HCT116 (cell line): ENCODE data around the gene SHC2.
A peak's percentile ranks its signal among the peaks of the same experiment; 100 is the strongest.

Experiments used
- EZH2 ChIP-seq: fragments of 200-600 bp; sonication (generic); IDR thresholded peaks from 2 replicates; pipeline ENCODE4 v1.6.1; 2017; ENCODE audit warnings: antibody characterized with exemption, mixed run types
- EZH2phosphoT487 ChIP-seq: fragments of 200-600 bp; IDR thresholded peaks from 2 replicates; pipeline ENCODE4 v1.6.1; 2018; ENCODE audit warnings: antibody characterized with exemption, borderline replicate concordance
- JUND ChIP-seq: IDR thresholded peaks from 2 replicates; pipeline ENCODE4 v1.6.1; 2012
- POLR2A ChIP-seq: IDR thresholded peaks from 2 replicates; pipeline ENCODE4 v1.7.0; 2011; ENCODE audit warnings: borderline replicate concordance; ENCODE audit not compliant: insufficient read depth, insufficient read length; ENCODE audit errors: extremely low read depth
- POLR2AphosphoS5 ChIP-seq: IDR thresholded peaks from 2 replicates; pipeline ENCODE4 v1.6.1; 2011; ENCODE audit warnings: mild to moderate bottlenecking, low read depth, low read length, moderate library complexity
- RAD21 ChIP-seq: IDR thresholded peaks from 2 replicates; pipeline ENCODE4 v1.6.1; 2012; ENCODE audit warnings: low read depth, mild to moderate bottlenecking
- SIN3A ChIP-seq: IDR thresholded peaks from 2 replicates; pipeline ENCODE4 v1.6.1; 2012; ENCODE audit warnings: low read depth
- SRF ChIP-seq: IDR thresholded peaks from 2 replicates; pipeline ENCODE4 v1.6.1; 2012; ENCODE audit warnings: low read depth
- YY1 ChIP-seq: IDR thresholded peaks from 2 replicates; pipeline ENCODE4 v1.6.1; 2011; ENCODE audit warnings: low read length, low read depth, moderate library complexity, mild to moderate bottlenecking; ENCODE audit not compliant: insufficient replicate concordance; ENCODE audit errors: extremely low read depth
- ZNF274 ChIP-seq: fragments of 200-500 bp; sonication (Bioruptor generic); IDR thresholded peaks from 2 replicates; pipeline ENCODE4 v1.6.1; 2014; ENCODE audit warnings: mild to moderate bottlenecking, low read depth, low read length, inconsistent platforms
- TF ChIP-seq, protein P1 (sequence below), 3 experiments: fragments of 200-600 bp in 1 of 3; sonication (generic) in 1 of 3; IDR thresholded peaks in 2 of 3; conservative IDR thresholded peaks in 1 of 3; 2 replicates each; pipeline ENCODE4 v1.5.1; 2012 to 2017; ENCODE audit warnings: low read depth in 2 of 3, low read length in 2 of 3, antibody characterized with exemption in 1 of 3, borderline replicate concordance in 1 of 3, control low read depth in 1 of 3, mild to moderate bottlenecking in 1 of 3, mixed read lengths in 1 of 3, mixed run types in 1 of 3, moderate library complexity in 1 of 3; ENCODE audit not compliant: insufficient read depth in 1 of 3
- TF ChIP-seq, protein P2 (sequence below): IDR thresholded peaks from 2 replicates; pipeline ENCODE4 v1.6.1; 2012; ENCODE audit warnings: low read depth
- TF ChIP-seq, protein P3 (sequence below): IDR thresholded peaks from 2 replicates; pipeline ENCODE4 v1.6.1; 2012

DNA sequence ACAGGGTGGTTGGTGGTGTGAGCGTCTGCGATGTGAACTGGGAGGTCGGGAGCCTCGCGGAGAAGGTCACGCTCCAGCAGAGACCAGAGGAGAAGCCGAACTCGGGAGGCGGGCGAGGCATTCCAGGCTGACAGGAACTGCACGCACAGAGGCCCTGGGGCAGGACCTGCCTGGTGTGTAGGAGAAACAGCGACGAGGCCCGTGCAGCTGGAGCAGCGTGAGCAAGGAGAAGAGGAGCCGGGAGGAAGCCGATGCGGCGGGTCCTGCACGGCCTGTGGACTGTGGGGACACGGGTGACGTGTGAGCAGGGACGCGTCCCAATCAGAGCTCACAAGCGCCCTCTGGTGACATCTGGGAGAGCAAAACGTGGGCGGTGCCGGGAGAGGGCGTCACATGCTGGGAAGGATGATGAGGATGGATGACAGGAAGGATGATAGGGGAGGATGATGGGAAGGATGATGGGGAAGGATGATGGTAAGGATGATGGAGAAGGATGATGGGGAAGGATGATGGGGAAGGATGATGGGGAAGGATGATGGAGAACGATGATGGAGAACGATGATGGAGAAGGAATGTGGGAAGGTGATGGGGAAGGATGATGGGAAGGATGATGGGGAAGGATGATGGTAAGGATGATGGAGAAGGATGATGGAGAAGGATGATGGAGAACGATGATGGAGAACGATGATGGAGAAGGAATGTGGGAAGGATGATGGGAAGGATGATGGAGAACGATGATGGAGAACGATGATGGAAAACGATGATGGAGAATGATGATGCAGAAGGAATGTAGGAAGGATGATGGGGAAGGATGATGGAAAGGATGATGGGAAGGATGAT lies 19.4 kb upstream of the SHC2 start:
- TF ChIP-seq EZH2, result no peak
- TF ChIP-seq JUND, result no peak
- TF ChIP-seq SIN3A, result no peak
- TF ChIP-seq, protein P1, sequence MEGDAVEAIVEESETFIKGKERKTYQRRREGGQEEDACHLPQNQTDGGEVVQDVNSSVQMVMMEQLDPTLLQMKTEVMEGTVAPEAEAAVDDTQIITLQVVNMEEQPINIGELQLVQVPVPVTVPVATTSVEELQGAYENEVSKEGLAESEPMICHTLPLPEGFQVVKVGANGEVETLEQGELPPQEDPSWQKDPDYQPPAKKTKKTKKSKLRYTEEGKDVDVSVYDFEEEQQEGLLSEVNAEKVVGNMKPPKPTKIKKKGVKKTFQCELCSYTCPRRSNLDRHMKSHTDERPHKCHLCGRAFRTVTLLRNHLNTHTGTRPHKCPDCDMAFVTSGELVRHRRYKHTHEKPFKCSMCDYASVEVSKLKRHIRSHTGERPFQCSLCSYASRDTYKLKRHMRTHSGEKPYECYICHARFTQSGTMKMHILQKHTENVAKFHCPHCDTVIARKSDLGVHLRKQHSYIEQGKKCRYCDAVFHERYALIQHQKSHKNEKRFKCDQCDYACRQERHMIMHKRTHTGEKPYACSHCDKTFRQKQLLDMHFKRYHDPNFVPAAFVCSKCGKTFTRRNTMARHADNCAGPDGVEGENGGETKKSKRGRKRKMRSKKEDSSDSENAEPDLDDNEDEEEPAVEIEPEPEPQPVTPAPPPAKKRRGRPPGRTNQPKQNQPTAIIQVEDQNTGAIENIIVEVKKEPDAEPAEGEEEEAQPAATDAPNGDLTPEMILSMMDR (IDR thresholded peaks at IDR 0.05 in 2 of 3, conservative IDR thresholded peaks at IDR 0.05 in 1 of 3; ENCODE audit: borderline replicate concordance in 1 of 3, insufficient read depth in 1 of 3, low read depth in 2 of 3, low read length in 2 of 3), result peak; percentile 38 to 70 (median 47); a peak in 5 of 6 replicates
- TF ChIP-seq POLR2A, result no peak
- TF ChIP-seq EZH2phosphoT487, result no peak
- TF ChIP-seq RAD21, result peak; percentile 63
- TF ChIP-seq POLR2AphosphoS5, result no peak
- TF ChIP-seq, protein P2, sequence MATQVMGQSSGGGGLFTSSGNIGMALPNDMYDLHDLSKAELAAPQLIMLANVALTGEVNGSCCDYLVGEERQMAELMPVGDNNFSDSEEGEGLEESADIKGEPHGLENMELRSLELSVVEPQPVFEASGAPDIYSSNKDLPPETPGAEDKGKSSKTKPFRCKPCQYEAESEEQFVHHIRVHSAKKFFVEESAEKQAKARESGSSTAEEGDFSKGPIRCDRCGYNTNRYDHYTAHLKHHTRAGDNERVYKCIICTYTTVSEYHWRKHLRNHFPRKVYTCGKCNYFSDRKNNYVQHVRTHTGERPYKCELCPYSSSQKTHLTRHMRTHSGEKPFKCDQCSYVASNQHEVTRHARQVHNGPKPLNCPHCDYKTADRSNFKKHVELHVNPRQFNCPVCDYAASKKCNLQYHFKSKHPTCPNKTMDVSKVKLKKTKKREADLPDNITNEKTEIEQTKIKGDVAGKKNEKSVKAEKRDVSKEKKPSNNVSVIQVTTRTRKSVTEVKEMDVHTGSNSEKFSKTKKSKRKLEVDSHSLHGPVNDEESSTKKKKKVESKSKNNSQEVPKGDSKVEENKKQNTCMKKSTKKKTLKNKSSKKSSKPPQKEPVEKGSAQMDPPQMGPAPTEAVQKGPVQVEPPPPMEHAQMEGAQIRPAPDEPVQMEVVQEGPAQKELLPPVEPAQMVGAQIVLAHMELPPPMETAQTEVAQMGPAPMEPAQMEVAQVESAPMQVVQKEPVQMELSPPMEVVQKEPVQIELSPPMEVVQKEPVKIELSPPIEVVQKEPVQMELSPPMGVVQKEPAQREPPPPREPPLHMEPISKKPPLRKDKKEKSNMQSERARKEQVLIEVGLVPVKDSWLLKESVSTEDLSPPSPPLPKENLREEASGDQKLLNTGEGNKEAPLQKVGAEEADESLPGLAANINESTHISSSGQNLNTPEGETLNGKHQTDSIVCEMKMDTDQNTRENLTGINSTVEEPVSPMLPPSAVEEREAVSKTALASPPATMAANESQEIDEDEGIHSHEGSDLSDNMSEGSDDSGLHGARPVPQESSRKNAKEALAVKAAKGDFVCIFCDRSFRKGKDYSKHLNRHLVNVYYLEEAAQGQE, result no peak
- TF ChIP-seq SRF, result no peak
- TF ChIP-seq, protein P3, sequence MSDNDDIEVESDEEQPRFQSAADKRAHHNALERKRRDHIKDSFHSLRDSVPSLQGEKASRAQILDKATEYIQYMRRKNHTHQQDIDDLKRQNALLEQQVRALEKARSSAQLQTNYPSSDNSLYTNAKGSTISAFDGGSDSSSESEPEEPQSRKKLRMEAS, result no peak
- no peak for TF ChIP-seq YY1
- no peak for TF ChIP-seq ZNF274
